ENCODE data around the gene CACNA1D.
"Not testable (repeated sequence)": the region's sequence is repeated elsewhere in the genome, so short reads cannot be mapped to it uniquely, and the experiment has no call there.

Gene CACNA1D

DNA sequence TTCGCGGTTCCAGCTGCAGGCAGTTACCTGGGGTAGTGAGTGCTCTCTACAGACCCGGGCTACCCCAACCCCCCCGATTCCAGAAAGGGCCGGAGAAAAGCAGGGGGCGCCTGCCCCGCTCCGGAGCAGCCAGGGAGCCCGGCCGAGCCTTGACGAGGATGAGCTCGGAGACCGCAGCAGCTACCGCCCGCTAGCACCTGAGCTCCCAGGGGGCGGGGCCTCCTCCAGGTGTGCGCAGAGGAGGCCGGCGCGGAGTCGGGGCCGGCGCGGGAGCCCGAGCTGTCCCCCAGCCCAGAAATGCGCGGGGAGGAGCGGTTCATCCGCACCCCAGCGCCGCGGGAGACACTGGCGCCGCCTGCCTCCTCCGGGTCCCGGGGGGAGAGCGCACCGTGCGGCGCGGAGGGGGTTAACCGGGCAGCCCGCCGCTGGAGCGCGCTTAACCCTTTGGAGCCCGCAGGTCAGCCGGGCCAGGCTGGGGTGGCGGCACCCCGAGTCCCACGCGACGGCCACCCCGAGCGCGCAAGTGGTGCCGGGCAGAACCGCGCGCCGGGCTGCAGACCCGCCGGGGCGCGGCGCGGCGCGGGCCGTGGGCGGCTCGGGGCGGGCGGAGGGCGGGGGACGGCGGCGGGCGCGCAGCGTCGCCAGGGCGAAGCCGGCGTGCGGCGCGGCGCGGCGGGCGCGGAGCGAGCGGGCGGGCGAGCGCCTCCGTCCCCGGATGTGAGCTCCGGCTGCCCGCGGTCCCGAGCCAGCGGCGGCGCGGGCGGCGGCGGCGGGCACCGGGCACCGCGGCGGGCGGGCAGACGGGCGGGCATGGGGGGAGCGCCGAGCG is at the start of gene CACNA1D:
Gene CACNA1D (plus strand): TSS at position 649 of the 829 bp plus-strand sequence. CDS start 556 bp downstream, outside the sequence.
- DNase-seq: no peak

DNA sequence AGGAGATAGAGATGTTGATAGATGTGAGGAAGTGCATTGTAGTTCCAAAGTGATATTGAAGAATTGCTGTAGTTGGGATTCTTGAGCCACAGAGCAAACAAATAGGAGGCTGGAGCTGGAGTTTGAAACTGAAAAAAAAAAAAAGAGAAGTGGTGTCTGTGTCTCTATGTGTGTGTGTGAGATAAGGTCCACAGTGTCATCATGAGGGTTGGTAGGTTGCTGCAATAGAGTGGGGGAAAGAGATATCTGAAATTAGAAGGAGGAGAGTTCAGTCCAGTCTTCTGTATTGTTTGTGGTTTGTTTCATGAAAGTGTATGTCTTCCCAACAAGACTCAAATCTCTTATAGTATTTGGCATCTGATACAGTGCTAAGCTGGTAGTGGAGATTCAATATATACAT is 37.3 kb upstream of the CACNA1D start:
- DNase-seq: no peak

DNA sequence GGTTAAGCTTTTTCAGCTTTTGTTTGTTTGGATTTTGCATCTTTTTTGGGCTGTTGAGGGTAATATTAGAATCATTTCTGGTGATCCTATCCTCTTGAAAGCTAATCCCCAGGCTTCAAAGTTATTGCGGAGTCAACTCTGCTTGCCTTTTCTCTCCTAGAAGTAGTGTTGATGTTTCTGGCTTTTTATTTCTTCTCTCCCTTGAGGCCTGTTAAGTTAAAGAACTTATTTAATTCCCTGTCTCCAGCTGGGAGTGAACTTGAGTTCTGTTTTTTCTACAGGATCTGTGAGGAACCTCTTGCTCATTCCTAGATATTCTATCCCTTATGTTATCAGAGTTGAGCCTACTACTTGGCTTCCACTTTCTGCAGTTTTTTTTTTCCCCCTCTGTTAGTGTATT is 34.1 kb upstream of the CACNA1D start:
- no peak for DNase-seq

DNA sequence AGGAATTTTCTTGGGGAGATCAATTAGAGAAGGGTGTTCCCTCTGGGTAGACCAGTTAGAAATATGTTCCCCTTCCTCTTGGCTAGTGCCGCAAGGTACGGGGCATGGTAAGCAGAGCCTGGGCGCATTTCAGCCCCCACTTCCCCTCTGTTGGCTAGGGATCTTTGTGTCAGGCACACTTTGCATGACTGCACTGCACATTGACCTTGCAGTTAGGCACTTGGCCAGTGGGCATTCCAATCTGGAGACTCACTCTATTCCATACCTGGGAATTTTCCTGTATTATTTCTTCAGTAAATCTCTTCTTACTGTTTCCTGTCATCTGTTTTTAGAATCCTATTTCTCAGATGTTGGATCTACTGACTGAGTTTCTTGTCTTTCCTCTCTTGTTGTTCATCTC is 30.0 kb upstream of the CACNA1D start:
- no peak for DNase-seq

DNA sequence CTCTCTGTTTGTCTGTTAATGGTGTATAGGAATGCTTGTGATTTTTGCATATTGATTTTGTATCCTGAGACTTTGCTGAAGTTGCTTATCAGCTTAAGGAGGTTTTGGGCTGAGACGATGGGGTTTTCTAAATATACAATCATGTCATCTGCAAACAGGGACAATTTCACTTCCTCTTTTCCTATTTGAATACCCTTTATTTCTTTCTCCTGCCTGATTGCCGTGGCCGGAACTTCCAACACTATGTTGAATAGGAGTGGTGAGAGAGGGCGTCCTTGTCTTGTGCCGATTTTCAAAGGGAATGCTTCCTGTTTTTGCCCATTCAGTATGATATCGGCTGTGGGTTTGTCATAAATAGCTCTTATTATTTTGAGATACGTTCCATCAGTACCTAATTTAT is 24.7 kb upstream of the CACNA1D start:
- DNase-seq: not testable (repeated sequence)

DNA sequence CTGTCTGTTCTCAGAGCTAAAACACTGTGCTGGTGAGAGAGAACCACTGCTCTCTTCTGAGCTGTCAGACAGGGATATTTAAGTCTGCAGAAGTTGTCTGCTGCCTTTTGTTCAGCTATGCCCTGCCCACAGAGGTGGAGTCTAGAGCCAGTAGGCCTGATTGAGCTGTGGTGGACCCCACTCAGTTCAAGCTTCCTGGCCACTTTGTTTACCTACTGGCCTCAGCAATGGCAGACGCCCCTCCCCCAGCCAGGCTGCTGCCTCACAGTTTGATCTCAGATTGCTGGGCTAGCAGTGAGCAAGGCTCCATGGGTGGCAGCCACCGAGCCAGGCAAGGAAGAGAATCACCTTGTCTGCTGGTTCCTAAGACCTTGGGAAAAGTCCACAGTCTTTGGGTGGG is 21.0 kb upstream of the CACNA1D start:
- no peak for DNase-seq

DNA sequence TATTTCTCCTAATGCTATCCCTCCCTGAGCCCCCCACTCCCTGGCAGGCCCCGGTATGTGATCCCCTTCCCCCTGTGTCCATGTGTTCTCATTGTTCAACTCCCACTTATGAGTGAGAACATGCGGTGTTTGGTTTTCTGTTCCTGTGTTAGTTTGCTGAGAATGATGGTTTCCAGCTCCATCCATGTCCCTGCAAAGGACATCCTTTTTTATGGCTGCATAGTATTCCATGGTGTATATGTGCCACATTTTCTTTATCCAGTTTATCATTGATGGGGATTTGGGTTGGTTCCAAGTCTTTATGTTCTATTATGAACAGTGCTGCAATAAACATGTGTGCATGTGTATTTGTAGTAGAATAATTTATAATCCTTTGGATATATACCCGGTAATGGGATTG is 18.0 kb upstream of the CACNA1D start:
- not testable (repeated sequence) for DNase-seq

DNA sequence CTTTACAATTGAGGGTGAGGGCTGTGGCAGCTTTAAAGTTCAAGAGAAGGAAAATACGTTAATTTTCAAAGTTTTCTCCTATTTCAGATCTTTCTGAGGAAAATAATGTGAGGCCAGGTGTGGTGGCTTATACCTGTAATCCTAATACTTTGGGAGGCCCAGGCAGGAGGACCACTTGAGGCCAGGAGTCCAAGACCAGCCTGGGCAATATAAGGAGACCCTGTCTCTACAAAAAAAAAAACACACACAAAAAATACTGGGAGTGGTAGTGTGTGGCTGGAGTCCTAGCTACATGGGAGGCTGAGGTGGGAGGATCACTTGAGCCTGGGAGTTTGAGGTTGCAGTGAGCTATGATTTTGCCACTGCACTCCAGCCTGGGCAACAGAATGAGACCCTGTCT is 16.7 kb upstream of the CACNA1D start:
- DNase-seq: not testable (repeated sequence)

DNA sequence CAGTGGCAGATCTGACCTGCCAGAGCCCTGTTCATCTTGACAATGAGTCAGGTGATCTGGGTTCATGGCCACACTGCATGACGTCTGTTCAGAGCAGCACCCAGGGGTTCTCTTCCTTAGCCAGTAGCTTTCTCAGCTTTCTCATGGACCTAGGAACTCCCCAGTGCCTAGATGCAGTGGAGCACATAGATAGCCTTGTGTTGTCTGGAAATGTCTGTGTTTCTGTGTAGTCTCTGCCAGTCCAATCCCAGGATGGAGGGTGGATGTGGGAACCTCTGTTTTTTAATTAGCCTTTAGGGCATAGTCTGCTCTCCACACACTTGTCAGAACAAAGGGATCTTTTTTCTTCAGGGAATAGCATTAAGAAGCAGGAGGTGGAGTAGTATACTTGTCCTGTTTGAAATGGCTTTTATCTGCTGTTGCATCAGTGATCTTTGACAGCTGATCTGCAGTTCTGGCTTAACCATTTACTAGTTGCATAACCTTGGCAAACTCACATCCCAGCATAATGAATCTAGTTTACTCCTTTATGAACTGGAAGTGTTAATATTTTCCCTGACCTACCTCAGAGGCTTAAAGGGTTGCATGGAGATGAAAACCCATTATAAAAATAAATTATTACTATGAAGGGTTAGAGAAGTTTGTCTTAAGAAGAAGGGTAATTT is 16.1 kb upstream of the CACNA1D start:
- DNase-seq: peak; percentile 34

DNA sequence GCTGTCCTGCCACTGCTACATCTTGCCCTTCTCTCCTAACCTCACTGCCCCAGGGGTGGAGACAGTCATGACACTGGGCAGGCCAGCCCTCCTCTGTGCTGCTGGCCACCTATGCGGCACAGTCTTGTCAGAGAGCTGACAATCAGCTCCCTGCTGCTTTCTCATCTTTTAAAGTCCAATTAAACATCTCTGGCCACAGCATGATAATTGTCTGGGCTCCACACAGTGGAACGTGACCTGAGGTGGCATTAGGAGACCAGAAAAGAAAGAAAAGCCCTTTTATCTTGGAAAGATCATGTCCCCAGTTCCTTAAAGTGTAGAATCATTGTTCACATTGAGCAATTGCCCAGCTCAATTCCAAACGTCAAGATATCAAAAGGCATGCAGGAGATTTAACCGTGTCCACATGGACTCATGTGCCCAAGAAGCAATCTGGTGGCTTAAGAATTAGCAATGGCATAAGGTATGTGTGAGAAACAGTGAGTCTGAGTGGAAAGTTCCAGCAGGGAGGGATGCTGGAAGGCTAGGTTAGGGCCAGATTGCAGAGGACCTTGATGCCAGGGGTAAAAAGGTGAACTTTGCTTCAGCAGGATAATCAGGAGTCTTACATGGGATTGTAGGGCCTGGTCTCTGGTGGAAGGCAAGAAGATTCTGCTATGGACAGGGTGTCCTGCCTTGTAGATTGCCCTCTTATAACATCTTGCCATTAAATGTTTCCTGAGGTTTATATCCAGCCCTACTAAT is 15.3 kb upstream of the CACNA1D start:
- no peak for DNase-seq

DNA sequence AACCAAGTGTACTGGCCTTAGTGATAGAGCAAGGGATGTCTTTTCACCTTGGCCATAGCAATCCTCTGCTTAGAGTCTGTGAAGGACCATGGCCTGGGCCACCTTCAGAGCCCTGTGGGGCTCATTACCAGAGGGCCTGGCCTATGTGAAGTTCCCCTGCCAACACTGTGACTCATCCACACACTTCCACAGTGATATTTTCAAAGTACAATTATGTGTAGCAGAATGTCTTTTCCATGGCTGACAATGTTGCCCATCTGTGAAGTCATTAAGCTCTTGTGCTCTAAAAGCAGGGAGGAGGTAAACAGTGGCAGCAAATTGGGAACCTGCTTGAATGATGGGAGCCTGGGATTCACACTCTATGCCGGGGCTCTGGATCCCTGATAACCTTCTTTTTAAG is 12.2 kb upstream of the CACNA1D start:
- DNase-seq: no peak

DNA sequence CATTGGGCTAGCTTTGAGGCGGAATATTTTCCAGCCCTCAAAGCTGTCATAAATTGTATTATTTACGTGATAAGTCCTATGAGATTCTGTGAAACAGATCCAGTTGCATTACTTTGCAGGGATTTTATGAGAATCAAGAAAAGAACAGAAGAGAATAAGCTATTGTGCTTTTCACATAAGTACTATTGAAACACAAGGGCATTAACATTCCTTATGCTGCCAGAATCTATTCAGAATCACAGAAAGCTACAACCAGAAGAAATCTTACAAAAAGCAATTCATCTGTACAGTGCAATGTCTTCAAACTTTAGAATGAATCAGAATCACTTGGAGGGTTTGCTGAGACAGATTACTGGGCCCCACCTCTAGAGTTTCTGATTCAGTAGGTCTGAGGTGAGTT is 10.6 kb upstream of the CACNA1D start:
- DNase-seq: no peak

DNA sequence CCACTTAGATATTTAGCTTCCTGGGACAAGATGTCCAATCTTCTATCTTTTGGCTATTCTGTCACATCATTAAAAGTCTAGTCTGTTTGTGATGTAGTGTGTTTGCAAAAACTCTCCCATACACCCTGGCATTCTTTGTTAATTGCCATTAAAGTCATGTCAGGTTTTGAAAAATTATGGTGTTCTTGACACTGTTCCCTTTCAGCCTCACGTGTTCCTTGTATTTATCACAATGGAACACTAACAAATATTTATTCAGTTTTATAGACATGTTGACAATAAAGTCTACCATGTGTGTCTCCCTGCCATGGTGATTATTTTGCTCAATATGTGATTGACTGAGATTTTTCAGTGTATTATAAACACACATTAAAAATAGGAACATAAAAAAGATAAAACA is 9.4 kb upstream of the CACNA1D start:
- no peak for DNase-seq

DNA sequence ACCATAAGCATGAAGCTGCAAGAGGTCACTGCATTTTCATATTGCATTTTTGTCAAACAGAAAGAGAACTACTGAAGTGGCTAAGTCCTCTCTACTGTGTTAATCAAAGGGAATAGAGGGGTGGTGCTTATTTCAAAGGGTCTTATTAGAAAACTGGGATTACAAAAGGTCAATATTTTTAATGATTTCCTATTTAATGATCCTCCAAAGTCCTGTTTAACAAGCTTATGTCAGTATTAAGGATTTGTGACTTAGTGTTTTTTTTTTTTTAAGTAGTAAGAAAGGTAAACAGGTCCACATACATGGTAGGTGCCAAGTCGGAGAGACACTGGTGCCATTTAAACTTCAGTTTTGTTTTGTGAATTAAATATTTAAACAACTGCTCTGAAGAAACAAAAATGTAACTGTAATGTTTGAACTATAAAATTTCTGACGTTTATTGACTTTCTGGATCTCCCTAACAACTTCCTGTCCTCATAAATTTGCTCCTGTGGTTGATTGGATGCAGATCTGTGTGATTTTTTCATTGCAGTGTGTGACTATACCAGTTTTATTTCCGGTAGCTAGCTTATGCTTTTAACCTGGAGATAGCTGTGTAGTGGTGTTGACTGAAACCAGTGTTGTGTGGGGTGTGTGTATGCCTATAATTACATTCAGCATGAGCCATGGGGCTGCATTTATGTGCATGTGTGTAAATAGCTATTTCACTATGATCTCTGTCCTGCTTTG is 8.6 kb upstream of the CACNA1D start:
- DNase-seq: no peak

DNA sequence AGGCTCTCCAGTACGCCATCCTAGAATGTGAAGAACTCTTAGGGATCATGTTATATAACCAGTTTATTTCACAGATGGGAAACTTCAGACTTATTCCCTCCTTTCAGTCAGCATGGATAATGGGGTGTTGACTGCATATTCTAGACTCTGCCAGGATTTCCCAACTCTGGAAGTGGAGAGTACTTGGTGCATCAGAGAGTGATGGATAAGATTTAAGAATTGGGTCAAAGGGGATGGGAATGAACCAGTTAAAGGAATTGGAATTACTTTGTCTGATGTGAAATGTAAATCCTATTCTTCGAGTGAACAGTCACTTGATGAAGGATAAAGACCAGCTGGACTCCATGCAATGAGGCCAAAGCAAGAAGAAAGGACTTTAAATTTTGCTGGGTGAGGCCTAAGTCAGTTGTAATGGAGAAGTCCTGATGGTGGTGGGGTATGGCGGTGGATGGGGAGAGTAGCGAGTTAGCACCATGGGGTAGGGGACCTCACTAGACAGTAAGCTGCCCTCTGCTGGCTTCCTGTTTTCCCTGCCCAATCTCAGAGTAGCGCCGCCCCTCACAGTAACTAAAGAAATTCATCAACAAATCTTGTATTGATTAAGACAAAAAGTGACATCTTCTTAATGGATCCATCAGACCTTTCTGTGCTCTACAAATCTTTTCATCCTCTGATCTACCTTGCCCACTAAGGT is 7.3 kb upstream of the CACNA1D start:
- no peak for DNase-seq

DNA sequence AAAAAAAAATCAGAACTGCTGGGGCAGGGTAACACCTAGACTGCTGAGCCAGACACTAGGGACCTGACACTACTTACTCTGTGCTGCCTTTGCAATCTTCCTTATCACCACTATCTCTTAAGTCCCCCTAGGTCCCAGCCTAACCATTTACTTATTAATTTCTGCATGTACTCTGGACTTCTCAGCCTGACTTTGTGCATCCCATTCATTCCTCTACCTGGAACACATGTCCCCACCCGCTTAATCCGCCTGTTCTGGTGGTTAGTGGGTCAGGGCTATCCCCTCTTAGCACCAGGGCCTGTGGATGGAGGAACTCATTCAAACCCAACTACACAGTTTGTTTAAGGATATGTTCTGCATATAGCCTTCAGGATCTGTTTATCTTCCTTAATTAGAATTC is 5.0 kb upstream of the CACNA1D start:
- no peak for DNase-seq

DNA sequence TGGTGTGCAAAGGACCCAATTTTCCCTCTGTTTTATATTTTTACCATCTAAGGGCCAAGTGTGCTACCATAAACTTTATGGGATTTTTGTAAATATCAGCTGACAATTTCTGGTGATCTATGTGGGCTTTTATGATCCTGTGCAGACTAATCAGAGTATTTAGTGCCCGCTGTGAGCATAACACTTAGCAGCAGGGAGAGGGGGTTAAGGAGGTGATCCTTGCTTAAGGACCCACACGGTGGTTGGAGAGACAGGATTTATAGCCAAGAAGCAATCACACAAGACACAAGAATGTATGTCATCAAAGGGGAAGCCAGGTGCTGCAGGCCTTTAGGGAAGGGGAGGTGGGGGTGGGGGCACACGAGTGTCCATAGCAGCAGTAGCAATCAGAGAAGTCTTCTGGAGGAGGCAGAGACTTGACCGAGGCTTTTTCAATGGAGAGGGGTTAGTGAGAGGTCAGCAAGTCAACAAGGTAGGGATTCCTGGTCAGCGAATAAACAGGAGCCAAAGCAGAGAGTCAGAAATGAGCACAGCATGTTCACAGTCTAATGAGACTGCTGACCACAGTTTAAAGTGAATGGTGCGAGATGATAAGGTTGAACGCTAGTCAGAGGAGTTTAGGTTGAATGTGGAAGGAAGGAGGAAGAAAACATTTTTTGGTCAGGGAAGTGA is 4.5 kb upstream of the CACNA1D start:
- DNase-seq: peak; percentile 70

DNA sequence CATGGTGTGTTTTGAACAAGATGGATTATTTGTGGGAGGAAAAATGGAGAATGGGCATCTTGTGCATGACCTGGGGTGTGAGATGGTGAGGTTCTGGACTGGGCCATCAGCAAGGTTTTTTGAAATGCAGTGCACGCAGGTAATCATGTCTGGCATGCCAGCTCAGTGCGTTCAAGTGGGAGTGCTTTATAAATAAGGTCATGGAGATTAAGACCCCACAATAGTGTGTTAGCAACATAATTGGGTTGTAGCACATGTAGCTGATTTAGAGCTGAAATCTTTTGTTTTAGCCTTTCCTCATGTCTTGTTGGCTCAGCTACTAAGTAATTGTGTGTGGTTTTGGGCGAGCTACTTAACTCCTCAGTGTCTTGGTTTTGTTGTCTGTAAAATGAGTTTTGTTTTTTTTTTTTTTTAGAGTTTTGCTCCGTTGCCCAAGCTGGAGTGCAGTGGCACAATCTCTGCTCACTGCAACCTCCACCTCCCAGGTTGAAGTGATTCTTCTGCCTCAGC is 3.9 kb upstream of the CACNA1D start:
- DNase-seq: no peak

DNA sequence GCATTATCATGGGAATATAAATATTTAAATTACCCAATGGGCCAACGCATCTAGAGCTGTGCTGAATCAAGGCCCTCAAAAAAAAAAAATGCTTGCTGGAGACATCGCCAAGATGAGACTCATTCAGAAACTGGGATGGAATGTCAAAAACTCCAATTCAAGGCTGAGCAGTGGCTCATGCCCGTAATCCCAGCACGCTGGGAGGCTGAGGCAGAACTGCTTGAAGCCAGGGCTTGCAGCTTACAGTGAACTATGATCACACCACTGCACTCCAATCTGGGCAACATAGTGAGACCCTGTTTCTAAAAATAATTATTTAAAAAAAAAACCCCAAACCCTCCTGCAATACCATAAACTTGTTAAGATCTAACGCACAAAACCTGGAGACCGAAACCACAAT is 3.1 kb upstream of the CACNA1D start:
- DNase-seq: no peak

DNA sequence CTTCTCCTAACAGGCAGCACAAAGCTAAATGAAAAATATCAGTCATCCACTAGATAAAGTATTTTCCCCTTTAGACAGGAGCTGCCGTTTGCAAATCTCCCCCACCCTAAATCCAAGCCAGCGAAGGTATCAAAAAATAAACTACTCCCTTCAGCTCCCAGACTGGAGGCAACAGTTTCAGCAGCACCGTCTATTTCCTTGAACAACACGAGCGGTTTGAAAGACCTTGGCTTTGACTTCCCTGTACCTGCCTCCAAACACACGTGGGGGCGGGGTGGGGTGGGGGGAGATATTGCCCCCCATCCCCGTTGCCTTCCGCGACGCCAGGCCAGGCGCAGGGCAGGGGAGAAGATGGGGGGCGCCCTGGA is 832 bp upstream of the CACNA1D start:
- no peak for DNase-seq

DNA sequence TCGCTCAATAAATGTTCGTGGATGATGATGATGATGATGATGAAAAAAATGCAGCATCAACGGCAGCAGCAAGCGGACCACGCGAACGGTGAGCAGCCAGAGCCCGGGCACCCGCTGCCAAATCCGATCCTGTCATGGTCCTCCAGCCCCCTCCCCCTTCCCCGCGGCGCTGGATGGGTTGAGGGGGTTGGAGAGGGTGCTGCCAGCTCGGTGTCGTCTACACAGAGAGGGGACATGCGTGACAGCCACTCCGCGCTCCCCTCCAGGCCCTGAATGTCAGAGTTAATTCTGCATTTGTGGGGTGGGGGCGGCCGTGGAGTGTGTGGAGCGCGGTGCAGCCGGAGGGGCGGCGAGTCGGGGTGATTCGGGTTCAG is 722 bp downstream of the CACNA1D start:
- no peak for DNase-seq

All from NCI-H2227 treated with DMSO at 0.1 percent for 48 hours (cell line).